T follicular helper cell (primary cell): ENCODE data around the gene SMG5.
"Not testable (repeated sequence)": the region's sequence is repeated elsewhere in the genome, so short reads cannot be mapped to it uniquely, and the experiment has no call there.

Experiments used
- DNase-seq: peaks from one replicate; pipeline ENCODE4 v3.0.0-alpha.2; 2020; ENCODE audit warnings: low read depth
- total RNA-seq, 2 experiments: gene quantifications; one replicate each; lab custom pipeline; 2026; lab: John Stamatoyannopoulos, UW

SMG5 gene
- 215 to 293 reads per million in 2 experiments for total RNA-seq

- peak; percentile 96 for DNase-seq
These were observed at the start of gene SMG5 for GRCh38 chr1:156282479-156283222. TSS of gene SMG5 (minus strand) at chr1:156282825. CDS start at chr1:156282680, 145 bp downstream.

- DNase-seq = not testable (repeated sequence)
These were observed 40.6 kb upstream of the SMG5 start for GRCh38 chr1:156323179-156323578.

GRCh38 chr1:156320560-156320959 is 37.9 kb upstream of the SMG5 start:
- no peak for DNase-seq

- DNase-seq = no peak
These were observed 37.0 kb upstream of the SMG5 start for GRCh38 chr1:156319664-156320063.

- no peak for DNase-seq
These were observed 34.3 kb upstream of the SMG5 start for GRCh38 chr1:156316909-156317308.

- DNase-seq = no peak
These were observed 28.3 kb upstream of the SMG5 start for GRCh38 chr1:156310962-156311361.

GRCh38 chr1:156308078-156308477 is 25.5 kb upstream of the SMG5 start:
- DNase-seq = no peak

- no peak for DNase-seq
These were observed 22.6 kb upstream of the SMG5 start for GRCh38 chr1:156305215-156305614.

GRCh38 chr1:156303241-156303640 is 20.6 kb upstream of the SMG5 start:
- no peak for DNase-seq

- DNase-seq = no peak
These were observed 16.3 kb upstream of the SMG5 start, which contains the start of gene VHLL for GRCh38 chr1:156298852-156299357. TSS of gene VHLL (minus strand) at chr1:156299307. CDS start at chr1:156299189, 118 bp downstream.

- DNase-seq = peak; percentile 43
These were observed 12.8 kb upstream of the SMG5 start, which contains the start of gene GLMP for GRCh38 chr1:156295391-156295947. TSS of gene GLMP (minus strand) at chr1:156295679. CDS start at chr1:156295645, 34 bp downstream.

GRCh38 chr1:156293895-156294294 is 11.3 kb upstream of the SMG5 start:
- DNase-seq = no peak

GRCh38 chr1:156293098-156293434 is 10.4 kb upstream of the SMG5 start:
- DNase-seq = no peak

GRCh38 chr1:156291226-156292061 is 8.8 kb upstream of the SMG5 start:
- no peak for DNase-seq

GRCh38 chr1:156289857-156290256 is 7.2 kb upstream of the SMG5 start:
- no peak for DNase-seq

GRCh38 chr1:156286061-156286460 is 3.4 kb upstream of the SMG5 start:
- no peak for DNase-seq

- DNase-seq = no peak
These were observed 2.8 kb upstream of the SMG5 start for GRCh38 chr1:156285437-156285836.

GRCh38 chr1:156284757-156285156 is 2.1 kb upstream of the SMG5 start:
- no peak for DNase-seq

- no peak for DNase-seq
These were observed 1.5 kb upstream of the SMG5 start, which contains the start of gene TMEM79 for GRCh38 chr1:156284112-156284511. TSS of gene TMEM79 (plus strand) at chr1:156284325. CDS start at chr1:156285227, 902 bp downstream.

- DNase-seq = no peak
These were observed 896 bp upstream of the SMG5 start for GRCh38 chr1:156283521-156283920.

- no peak for DNase-seq
These were observed 739 bp downstream of the SMG5 start for GRCh38 chr1:156281693-156282478.
